ENCODE results near the gene CNIH3. TPM values are rescaled to one million over a fixed set of nuclear protein-coding genes. Genes with fewer than 3 reads are reported as not detected.

Gene CNIH3
- total and polyA plus RNA-seq, 4 experiments from 2014 or later = 0.40 to 2.5 (median 1.8) TPM

DNA sequence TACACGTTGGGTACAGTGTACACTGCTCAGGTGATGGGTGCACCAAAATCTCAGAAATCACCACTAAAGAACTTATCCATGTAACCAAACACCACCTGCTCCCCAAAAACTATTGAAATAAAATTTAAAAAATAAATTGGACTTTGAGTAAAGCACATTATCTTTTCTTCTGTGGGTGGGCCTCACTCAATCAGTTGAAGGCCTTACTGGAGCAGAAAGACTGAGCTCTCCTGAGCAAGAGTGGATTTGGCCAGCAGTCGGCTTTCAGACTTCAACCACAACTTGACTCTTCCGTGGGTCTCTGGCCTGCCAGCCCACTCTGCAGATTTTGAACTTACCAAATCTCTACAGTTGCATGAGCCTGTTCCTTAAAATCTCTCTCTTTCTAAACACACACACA is 78.9 kb downstream of the CNIH3 start:
- Mint-ChIP-seq H3K36me3 (no peaks in the 10 kb centered on the region), H3K27me3 (peaks cover 1 to 4% of the 10 kb centered on the region in 2 donors), H3K4me1 (no peaks in the 10 kb centered on the region), H3K4me3 (no peak overlapping the region), H3K9me3 (no peaks in the 10 kb centered on the region), H3K27ac (no peak overlapping the region)
- CTCF ChIA-PET (ENCODE audit: partially characterized antibody) = no interaction called here
- Histone ChIP-seq H3K4me3 (ENCODE audit: low read length in 2 of 2) (no peak overlapping the region), H3K27ac (ENCODE audit: low read depth, low read length) (no peak overlapping the region), H3K27me3 (ENCODE audit: insufficient read depth, low read length) (no peaks in the 10 kb centered on the region), H3K36me3 (ENCODE audit: insufficient read depth, low read length) (no peaks in the 10 kb centered on the region), H3K9me3 (ENCODE audit: control insufficient read depth in 1 of 2, low read length in 2 of 2) (no peaks in the 10 kb centered on the region), H3K4me1 (ENCODE audit: insufficient read depth, low read length) (no peaks in the 10 kb centered on the region)
- POLR2A ChIA-PET (ENCODE audit: partially characterized antibody) = no interaction called here
- intact Hi-C loops (cut with micrococcal nuclease) = no loop called here
- no peak for DNase-seq

GRCh38 chr1:224696021-224696420 is 79.9 kb downstream of the CNIH3 start:
- Mint-ChIP-seq H3K27me3 (peaks cover 1 to 4% of the 10 kb centered on the region in 2 donors), H3K27ac (no peak overlapping the region), H3K9me3 (no peaks in the 10 kb centered on the region), H3K4me3 (no peak overlapping the region), H3K4me1 (no peaks in the 10 kb centered on the region), H3K36me3 (no peaks in the 10 kb centered on the region)
- Histone ChIP-seq H3K27ac (ENCODE audit: low read depth, low read length) (no peak overlapping the region), H3K27me3 (ENCODE audit: insufficient read depth, low read length) (no peaks in the 10 kb centered on the region), H3K4me1 (ENCODE audit: insufficient read depth, low read length) (no peaks in the 10 kb centered on the region), H3K4me3 (ENCODE audit: low read length in 2 of 2) (no peak overlapping the region), H3K36me3 (ENCODE audit: insufficient read depth, low read length) (no peaks in the 10 kb centered on the region), H3K9me3 (ENCODE audit: control insufficient read depth in 1 of 2, low read length in 2 of 2) (no peaks in the 10 kb centered on the region)
- CTCF ChIA-PET (ENCODE audit: partially characterized antibody) = no interaction called here
- intact Hi-C loops (cut with micrococcal nuclease) = no loop called here
- POLR2A ChIA-PET (ENCODE audit: partially characterized antibody) = no interaction called here
- DNase-seq = no peak

DNA sequence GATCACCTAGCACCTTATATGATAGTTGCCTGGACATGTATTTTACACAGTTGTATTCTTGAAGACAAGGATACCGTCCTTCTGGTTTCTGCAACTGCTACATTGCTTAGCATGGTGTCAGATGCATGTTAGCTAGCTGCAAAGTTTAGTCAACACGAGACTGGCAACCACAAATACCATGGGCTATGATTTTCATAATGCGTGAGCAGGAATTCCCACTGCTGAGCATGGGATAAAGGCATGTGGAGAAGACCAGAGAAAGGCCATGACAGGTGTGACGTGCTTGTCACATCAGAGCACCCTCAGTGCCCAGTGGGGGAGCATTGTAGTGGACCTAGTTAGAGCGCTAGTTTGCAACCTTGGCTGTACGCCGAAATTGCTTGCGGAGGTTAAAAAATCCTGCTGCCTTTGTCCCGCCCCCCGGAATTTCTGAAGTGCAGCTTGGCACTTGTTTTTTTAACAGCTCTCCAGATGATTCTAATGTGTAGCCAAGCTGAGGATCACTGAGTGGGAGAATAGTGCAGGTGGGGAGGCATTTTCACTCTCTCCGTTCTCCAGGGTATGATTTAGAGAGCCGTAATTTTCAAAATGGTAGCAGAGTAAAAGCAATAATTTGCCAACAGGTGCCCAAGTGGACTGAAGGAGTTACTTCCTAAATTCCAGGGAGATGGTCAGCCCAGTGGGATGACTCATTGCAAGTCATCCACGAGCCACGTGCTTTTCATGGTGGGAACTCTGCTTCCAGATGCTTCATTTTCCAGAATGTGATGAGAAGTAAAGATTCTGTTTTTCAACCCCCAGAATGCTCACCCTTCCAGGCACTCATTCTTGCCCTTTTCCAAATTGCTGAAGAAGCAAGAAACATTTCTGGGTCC is 81.0 kb downstream of the CNIH3 start:
- Histone ChIP-seq H3K4me3 (ENCODE audit: low read length in 2 of 2) (no peak overlapping the region), H3K27ac (ENCODE audit: low read depth, low read length) (no peak overlapping the region), H3K27me3 (ENCODE audit: insufficient read depth, low read length) (no peaks in the 10 kb centered on the region), H3K9me3 (ENCODE audit: control insufficient read depth in 1 of 2, low read length in 2 of 2) (no peaks in the 10 kb centered on the region), H3K4me1 (ENCODE audit: insufficient read depth, low read length) (no peaks in the 10 kb centered on the region), H3K36me3 (ENCODE audit: insufficient read depth, low read length) (no peaks in the 10 kb centered on the region)
- CTCF ChIA-PET (ENCODE audit: partially characterized antibody) = no interaction called here
- peaks cover 1 to 4% of the 10 kb centered on the region in 2 donors for H3K27me3 Mint-ChIP-seq
- H3K27ac Mint-ChIP-seq = no peak overlapping the region
- H3K36me3 Mint-ChIP-seq = no peaks in the 10 kb centered on the region
- no peak overlapping the region for H3K4me3 Mint-ChIP-seq
- DNase-seq = no peak
- intact Hi-C loops (cut with micrococcal nuclease) = no loop called here
- no peaks in the 10 kb centered on the region for H3K9me3 Mint-ChIP-seq
- POLR2A ChIA-PET (ENCODE audit: partially characterized antibody) = no interaction called here
- no peaks in the 10 kb centered on the region for H3K4me1 Mint-ChIP-seq

GRCh38 chr1:224698015-224698451 is 81.9 kb downstream of the CNIH3 start:
- Mint-ChIP-seq H3K27me3 (peaks cover 1 to 3% of the 10 kb centered on the region in 2 donors), H3K4me3 (no peak overlapping the region), H3K9me3 (no peaks in the 10 kb centered on the region), H3K4me1 (no peaks in the 10 kb centered on the region), H3K36me3 (no peaks in the 10 kb centered on the region), H3K27ac (no peak overlapping the region)
- Histone ChIP-seq H3K36me3 (ENCODE audit: insufficient read depth, low read length) (no peaks in the 10 kb centered on the region), H3K27me3 (ENCODE audit: insufficient read depth, low read length) (no peaks in the 10 kb centered on the region), H3K4me1 (ENCODE audit: insufficient read depth, low read length) (no peaks in the 10 kb centered on the region), H3K9me3 (ENCODE audit: control insufficient read depth in 1 of 2, low read length in 2 of 2) (no peaks in the 10 kb centered on the region), H3K27ac (ENCODE audit: low read depth, low read length) (no peak overlapping the region), H3K4me3 (ENCODE audit: low read length in 2 of 2) (no peak overlapping the region)
- intact Hi-C loops (cut with micrococcal nuclease) = no loop called here
- CTCF ChIA-PET (ENCODE audit: partially characterized antibody) = no interaction called here
- no peak for DNase-seq
- POLR2A ChIA-PET (ENCODE audit: partially characterized antibody) = no interaction called here

DNA sequence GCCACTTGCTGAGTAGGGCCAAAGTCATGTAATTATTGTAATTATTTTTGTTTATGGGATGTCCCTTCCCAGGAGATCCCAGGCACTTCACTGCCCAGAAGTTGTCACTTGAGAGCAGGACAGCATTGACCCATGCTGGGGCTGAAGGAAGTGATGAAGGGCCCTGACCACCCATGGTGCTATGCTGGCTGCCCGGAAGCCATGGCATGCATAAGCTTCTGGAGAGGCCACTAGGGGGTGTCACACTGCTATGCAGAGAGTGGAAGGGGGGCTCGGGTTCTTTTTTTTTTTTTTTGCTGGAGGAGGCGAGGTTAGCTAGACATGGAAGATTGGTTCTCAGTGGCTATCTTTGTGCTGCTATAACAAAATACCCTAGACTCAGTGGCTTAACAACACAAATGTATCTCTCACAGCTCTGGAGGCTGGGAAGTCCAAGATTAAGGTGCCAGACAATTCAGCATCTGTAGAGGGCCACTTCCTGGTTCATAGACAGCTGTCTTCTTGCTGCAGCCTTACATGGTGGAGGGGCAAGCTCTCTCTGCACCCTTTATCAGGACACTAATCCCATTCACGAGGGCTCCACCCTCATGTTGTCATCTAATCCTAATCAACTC is 84.9 kb downstream of the CNIH3 start:
- H3K27me3 Mint-ChIP-seq = peaks cover 1 to 2% of the 10 kb centered on the region in 2 donors
- CTCF ChIA-PET (ENCODE audit: partially characterized antibody) = interaction anchor here (0.6 to 1.2 kb wide), 3 partner anchors 19 to 205 kb away, joined by 3 to 4 read pairs (median 3); no protein-coding TSS in a partner anchor
- H3K4me1 Mint-ChIP-seq = no peaks in the 10 kb centered on the region
- H3K27me3 ChIP-seq (ENCODE audit: insufficient read depth, low read length) = no peaks in the 10 kb centered on the region
- H3K4me3 ChIP-seq (ENCODE audit: low read length in 2 of 2) = no peak overlapping the region
- H3K4me3 Mint-ChIP-seq = no peak overlapping the region
- no peak overlapping the region for H3K27ac ChIP-seq (ENCODE audit: low read depth, low read length)
- H3K27ac Mint-ChIP-seq = no peak overlapping the region
- no peaks in the 10 kb centered on the region for H3K4me1 ChIP-seq (ENCODE audit: insufficient read depth, low read length)
- POLR2A ChIA-PET (ENCODE audit: partially characterized antibody) = no interaction called here
- no peaks in the 10 kb centered on the region for H3K9me3 Mint-ChIP-seq
- DNase-seq = no peak
- intact Hi-C loops (cut with micrococcal nuclease) = no loop called here
- no peaks in the 10 kb centered on the region for H3K36me3 ChIP-seq (ENCODE audit: insufficient read depth, low read length)
- no peaks in the 10 kb centered on the region for H3K36me3 Mint-ChIP-seq
- no peaks in the 10 kb centered on the region for H3K9me3 ChIP-seq (ENCODE audit: control insufficient read depth in 1 of 2, low read length in 2 of 2)

GRCh38 chr1:224703702-224704101 is 87.6 kb downstream of the CNIH3 start:
- no peaks in the 10 kb centered on the region for H3K9me3 Mint-ChIP-seq
- Histone ChIP-seq H3K4me3 (ENCODE audit: low read length in 2 of 2) (no peak overlapping the region), H3K36me3 (ENCODE audit: insufficient read depth, low read length) (no peaks in the 10 kb centered on the region), H3K27ac (ENCODE audit: low read depth, low read length) (no peak overlapping the region), H3K4me1 (ENCODE audit: insufficient read depth, low read length) (no peaks in the 10 kb centered on the region), H3K9me3 (ENCODE audit: control insufficient read depth in 1 of 2, low read length in 2 of 2) (no peaks in the 10 kb centered on the region), H3K27me3 (ENCODE audit: insufficient read depth, low read length) (no peaks in the 10 kb centered on the region)
- ChIA-PET CTCF (ENCODE audit: partially characterized antibody) (no interaction called here), POLR2A (ENCODE audit: partially characterized antibody) (no interaction called here)
- H3K36me3 Mint-ChIP-seq = no peaks in the 10 kb centered on the region
- no peak overlapping the region for H3K27ac Mint-ChIP-seq
- intact Hi-C loops (cut with micrococcal nuclease) = no loop called here
- DNase-seq = no peak
- H3K27me3 Mint-ChIP-seq = peaks cover 5 to 12% of the 10 kb centered on the region in 2 donors
- H3K4me3 Mint-ChIP-seq = no peak overlapping the region
- peaks cover 0 to 1% (median 0%) of the 10 kb centered on the region in 4 donors for H3K4me1 Mint-ChIP-seq

DNA sequence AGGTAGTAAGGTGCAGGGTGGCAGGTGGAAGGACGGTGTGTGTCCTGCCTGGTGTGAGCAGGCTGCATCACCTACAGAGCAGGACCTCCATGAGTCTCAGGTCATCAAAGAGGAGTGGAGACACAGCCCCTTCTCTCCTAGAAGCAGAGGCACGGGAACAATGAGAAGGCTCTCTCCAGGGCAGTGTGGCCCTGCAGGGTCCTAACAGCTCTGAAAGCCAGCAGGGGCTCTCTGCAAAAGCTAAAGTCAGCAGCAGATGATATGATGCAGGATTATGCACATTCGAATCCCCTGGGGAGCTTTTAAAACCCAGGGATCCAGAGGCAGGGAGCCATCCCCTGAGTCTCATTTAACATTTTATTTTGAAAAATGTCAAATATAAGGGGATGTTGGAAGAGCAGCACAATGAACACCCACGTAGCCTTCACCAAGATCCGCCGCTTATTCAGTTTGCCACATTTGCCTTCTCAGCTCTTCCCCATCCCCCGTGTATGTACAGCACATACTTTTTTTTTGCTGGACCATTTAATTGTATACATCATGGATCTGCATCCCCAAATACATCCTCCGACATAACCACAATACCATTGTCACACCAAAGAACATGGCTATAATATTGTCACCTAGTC is 88.1 kb downstream of the CNIH3 start:
- no peak overlapping the region for H3K4me3 Mint-ChIP-seq
- ChIA-PET CTCF (ENCODE audit: partially characterized antibody) (no interaction called here), POLR2A (ENCODE audit: partially characterized antibody) (no interaction called here)
- H3K27me3 Mint-ChIP-seq = peaks cover 8 to 12% of the 10 kb centered on the region in 2 donors
- Histone ChIP-seq H3K4me1 (ENCODE audit: insufficient read depth, low read length) (no peaks in the 10 kb centered on the region), H3K36me3 (ENCODE audit: insufficient read depth, low read length) (no peaks in the 10 kb centered on the region), H3K4me3 (ENCODE audit: low read length in 2 of 2) (no peak overlapping the region), H3K27me3 (ENCODE audit: insufficient read depth, low read length) (no peaks in the 10 kb centered on the region), H3K27ac (ENCODE audit: low read depth, low read length) (no peak overlapping the region), H3K9me3 (ENCODE audit: control insufficient read depth in 1 of 2, low read length in 2 of 2) (no peaks in the 10 kb centered on the region)
- no peaks in the 10 kb centered on the region for H3K9me3 Mint-ChIP-seq
- intact Hi-C loops (cut with micrococcal nuclease) = no loop called here
- no peaks in the 10 kb centered on the region for H3K36me3 Mint-ChIP-seq
- no peak overlapping the region for H3K27ac Mint-ChIP-seq
- no peak for DNase-seq
- H3K4me1 Mint-ChIP-seq = peaks cover 0 to 1% (median 0%) of the 10 kb centered on the region in 4 donors
